NCI-H69 (cell line): ENCODE results near the gene DKKL1.
A peak's percentile ranks its signal among the peaks of the same experiment; 100 is the strongest.
"Not testable (repeated sequence)": the region's sequence is repeated elsewhere in the genome, so short reads cannot be mapped to it uniquely, and the experiment has no call there.

Experiments used
- DNase-seq: peaks from one replicate; lab custom pipeline; 2025; lab: John Stamatoyannopoulos, UW

The DKKL1 gene

GRCh38 chr19:49362048-49362928 is 1.4 kb upstream of the DKKL1 start, which contains the start of gene TEAD2:
Gene TEAD2, minus strand, starts transcription at chr19:49362416. Its CDS starts 2,341 bp downstream, at chr19:49360075.
- DNase-seq, result no peak

DNA sequence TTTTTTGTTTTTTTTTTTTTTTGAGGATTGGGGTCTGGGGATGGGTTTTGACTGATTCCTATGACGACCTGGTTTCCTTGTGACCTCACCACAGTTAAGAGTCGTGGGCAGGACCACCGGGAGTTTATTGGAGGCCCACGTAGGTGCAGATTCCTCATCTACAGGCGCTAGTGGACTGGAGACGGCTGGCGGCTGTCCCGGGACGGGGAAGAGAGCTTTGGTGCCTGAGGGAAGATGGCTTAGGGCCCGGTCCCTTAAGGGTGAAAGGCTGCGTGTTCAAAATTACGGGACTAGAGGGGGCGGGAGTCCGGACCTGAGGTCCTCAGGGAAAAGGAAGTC is 779 bp upstream of the DKKL1 start:
- DNase-seq, result no peak

GRCh38 chr19:49364083-49364737 is 533 bp downstream of the DKKL1 start:
- DNase-seq, result no peak

DNA sequence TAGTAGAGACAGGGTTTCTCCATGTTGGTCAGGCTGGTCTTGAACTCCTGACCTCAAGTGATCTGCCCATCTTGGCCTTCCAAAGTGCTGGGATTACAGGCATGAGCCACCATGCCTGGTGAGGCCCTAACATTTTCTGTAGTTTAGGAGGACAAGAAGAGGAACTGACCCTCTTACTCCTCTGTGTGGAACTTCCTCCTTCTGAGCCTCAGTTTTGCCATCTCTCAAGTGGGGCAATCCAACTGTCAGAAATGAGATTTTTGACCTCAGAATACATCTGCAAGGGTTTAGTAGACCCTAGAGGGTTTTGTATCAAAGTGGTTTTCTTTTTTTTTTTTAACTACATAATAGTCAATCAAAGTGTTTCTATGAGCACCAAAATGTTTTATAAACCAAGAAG is 2.4 kb downstream of the DKKL1 start:
- no peak for DNase-seq

DNA sequence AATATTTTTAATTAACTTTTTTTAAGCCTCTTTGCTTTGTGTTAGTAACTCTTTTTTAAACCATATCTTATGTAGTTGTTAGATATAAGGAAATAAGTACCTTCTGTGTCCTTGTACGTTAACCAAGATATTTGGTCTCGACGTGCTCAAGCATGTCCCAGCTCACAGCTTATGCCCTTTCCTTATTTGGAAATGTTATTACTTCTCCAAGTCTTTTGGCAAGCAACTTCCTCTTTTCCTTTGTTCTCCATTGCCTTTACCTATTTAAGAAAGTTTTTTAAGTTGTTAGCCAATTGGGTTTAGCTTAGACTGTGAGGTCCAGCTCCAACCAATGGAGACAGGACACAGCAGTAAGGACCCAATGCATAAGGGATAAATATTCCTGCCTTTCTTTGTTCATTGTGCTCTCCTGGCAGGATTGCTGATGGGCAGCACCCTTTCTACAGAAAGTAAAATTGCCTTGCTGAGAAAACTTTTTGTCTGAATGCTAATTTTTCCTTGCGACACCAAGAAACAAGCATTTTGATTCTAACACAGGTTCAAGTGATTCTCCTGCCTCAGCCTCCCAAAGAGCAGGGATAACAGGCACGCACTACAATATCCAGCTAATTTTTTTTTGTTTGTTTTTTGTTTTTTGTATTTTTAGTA is 5.2 kb downstream of the DKKL1 start:
- no peak for DNase-seq

DNA sequence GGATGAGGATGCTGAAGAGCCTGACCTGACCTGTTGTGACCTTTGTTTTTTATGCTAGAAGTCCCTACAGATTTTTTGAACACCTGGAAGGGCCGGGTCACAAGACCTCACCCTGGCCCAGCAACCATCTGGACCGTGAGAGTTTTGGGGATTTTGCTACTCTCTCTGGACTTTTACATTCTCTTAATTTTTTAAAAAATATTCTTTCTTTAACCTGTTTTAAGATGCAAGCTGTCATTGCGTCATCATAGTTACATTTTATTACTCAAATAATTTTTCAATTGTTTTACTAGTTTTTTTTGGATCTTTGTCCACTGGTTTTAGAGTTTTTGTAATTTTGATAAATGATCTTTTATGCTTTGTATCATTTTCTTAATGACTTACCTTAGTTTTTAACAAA is 7.5 kb downstream of the DKKL1 start:
- no peak for DNase-seq

DNA sequence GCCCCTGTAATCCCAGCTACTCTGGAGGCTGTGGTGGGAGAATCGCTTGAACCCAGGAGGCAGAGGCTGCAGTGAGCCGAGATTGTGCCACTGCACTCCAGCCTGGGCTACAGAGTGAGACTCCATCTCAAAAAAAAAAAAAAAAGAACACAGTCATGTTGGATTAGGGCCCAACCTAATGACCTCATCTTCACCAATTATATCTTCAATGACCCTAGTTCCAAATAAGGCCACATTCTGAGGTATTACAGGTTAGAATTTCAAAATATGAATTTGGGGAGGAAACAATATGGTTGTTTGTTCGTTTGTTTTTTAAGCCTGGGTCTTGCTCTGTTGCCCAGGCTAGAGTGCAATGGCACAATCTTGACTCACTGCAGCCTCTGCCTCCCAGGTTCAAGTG is 9.5 kb downstream of the DKKL1 start:
- not testable (repeated sequence) for DNase-seq

GRCh38 chr19:49374665-49375434 is 11.2 kb downstream of the DKKL1 start:
- DNase-seq, result no peak

- no peak for DNase-seq
These were observed 14.8 kb downstream of the DKKL1 start for GRCh38 chr19:49378512-49378911.

DNA sequence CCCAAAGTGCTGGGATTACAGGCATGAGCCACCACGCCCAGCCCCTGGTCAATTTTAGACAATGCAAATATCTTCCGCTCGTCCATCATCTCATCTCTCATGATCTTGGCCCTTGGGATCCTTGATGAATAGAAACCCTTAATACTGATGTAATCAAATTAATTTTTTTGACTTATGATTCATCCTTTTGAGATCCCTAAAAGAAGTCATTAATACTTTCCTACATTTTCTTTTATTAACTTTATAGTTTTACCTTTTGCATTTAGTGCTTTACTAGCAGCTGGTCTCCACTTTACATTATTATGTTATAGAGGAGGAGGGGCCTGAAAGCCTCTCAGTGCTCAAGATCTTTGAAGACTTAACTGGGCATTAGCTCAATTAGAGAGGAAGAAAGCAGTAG is 16.7 kb downstream of the DKKL1 start:
- DNase-seq, result no peak

GRCh38 chr19:49382639-49383038 is 19.0 kb downstream of the DKKL1 start:
- DNase-seq, result no peak

GRCh38 chr19:49383599-49383998 is 19.9 kb downstream of the DKKL1 start:
- no peak for DNase-seq

- peak; percentile 82 for DNase-seq
These were observed 24.3 kb downstream of the DKKL1 start, which contains the start of gene KASH5 for GRCh38 chr19:49387936-49388372. Gene KASH5, plus strand, starts transcription at chr19:49388249. Its CDS starts 2,635 bp downstream, at chr19:49390884.

DNA sequence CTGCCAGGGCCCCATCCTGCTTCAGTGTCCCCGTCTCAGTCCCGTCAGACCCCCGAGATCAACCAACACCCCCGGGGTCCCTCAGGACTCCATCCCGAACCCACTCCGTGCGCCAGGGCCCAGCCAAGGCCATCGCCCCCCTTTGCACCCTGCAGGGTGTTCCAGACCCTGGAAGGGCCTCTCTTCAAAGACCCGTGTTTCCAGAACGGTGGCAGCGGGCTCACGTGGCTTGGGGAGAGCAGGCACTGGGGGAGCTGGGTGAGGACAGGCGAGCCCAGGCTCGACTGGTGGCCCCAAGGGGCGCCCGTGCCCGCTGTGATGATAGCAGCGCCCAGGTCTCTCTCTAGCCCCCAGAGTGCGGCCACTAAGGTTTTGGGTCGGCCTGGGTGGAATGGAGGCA is 25.7 kb downstream of the DKKL1 start:
- no peak for DNase-seq

GRCh38 chr19:49390131-49390928 is 26.7 kb downstream of the DKKL1 start:
- DNase-seq, result peak; percentile 81

DNA sequence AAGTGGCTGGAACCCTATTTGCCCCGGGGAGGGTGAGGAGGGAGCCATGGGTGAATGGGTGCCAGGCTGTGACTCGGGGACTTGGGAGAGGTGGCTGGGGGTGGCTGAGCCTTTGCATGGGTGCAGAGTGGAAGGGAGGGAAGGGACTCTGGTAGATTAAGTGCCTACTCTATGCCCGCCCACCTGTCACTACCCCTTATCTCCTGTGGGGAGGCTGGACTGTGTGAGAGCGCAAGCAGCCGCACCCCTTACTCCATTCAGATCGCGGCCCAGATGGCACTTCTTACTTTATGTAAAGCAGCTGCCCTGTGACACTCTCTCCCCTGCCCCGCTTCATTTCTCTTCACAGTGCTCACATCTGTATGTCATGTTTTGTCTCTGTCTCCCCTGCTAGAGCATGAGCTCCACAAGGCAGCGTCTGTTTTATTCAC is 27.3 kb downstream of the DKKL1 start:
- peak; percentile 81 for DNase-seq

- peak; percentile 91 for DNase-seq
These were observed 28.1 kb downstream of the DKKL1 start for GRCh38 chr19:49391581-49392399.

- no peak for DNase-seq
These were observed 30.2 kb downstream of the DKKL1 start for GRCh38 chr19:49393881-49394280.

DNA sequence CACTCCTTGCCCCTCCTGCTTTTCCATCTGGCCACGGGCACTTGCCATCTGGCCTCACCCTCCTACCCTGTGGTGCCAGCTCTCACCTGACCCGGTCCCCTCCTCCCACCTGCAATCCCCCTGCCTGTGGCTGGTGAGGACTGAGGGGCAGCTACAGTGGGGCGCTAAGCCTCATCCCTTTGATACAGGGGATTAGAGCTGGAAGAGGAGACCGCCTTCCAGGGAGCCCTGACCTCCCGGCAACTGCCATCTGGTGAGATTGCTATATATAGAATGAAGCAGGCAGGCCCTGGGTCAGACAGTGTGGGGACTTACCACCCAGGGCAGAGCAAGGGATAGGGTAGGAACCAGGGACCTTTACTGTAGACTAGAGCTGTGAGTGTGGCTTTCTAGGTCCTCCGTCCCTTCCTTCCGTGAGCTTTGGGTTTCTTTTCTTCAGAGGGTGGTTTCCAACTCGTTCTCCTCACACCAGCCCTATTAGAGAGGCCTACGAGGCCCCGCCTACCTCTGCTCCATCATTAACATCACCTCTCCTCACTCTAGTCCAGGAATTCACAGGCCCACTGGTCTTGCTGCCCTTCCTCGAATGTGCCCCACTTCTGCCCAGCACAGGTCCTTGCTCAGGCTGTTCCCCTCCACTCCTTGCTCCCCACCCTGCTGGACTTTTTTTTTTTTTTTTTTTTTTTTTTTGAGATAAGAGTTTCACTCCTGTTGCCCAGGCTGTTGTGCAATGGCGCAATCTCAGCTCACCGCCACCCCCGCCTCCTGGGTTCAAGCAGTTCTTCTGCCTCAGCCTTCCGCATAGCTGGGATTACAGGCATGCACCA is 32.1 kb downstream of the DKKL1 start:
- peak; percentile 86 for DNase-seq
